Esophagus (tissue), 2 donors: ENCODE measurements around the gene IPO13. TPM values are rescaled to one million over a fixed set of nuclear protein-coding genes. Genes with fewer than 3 reads are reported as not detected.

Source experiments
- H3K27ac ChIP-seq, 2 donors: one replicate each; pipeline ENCODE4 v1.5.1; 2013; ENCODE audit warnings: low read depth in 2 of 2, mild to moderate bottlenecking in 2 of 2, inconsistent platforms in 1 of 2, low read length in 1 of 2, moderate library complexity in 1 of 2
- H3K27me3 ChIP-seq, 2 donors: one replicate each; pipeline ENCODE4 v1.6.1; 2013; ENCODE audit warnings: low read length in 2 of 2, control low read depth in 1 of 2, mild to moderate bottlenecking in 1 of 2; ENCODE audit not compliant: insufficient read depth in 2 of 2, control insufficient read depth in 1 of 2
- H3K36me3 ChIP-seq, 2 donors: one replicate each; pipeline ENCODE4 v1.6.1; 2013; ENCODE audit warnings: low read length in 1 of 2; ENCODE audit not compliant: control insufficient read depth in 2 of 2, insufficient read depth in 2 of 2
- H3K4me1 ChIP-seq, 2 donors: one replicate each; pipeline ENCODE4 v1.6.1; 2013; ENCODE audit warnings: low read length in 1 of 2; ENCODE audit not compliant: control insufficient read depth in 2 of 2, insufficient read depth in 2 of 2
- H3K4me3 ChIP-seq, 2 donors: one replicate each; pipeline ENCODE4 v1.5.1; 2013; ENCODE audit warnings: low read length in 2 of 2, mild to moderate bottlenecking in 2 of 2, low read depth in 1 of 2, moderate library complexity in 1 of 2
- H3K9me3 ChIP-seq, 2 donors: one replicate each; pipeline ENCODE4 v1.6.1; 2013; ENCODE audit warnings: mild to moderate bottlenecking in 2 of 2, low read depth in 1 of 2, low read length in 1 of 2, moderate library complexity in 1 of 2; ENCODE audit not compliant: control insufficient read depth in 2 of 2, insufficient read depth in 1 of 2
- WGBS, 2 donors: extraction: QIAGEN DNeasy Blood & Tissue Kit; methylation state at CpG; one replicate each; pipeline ENCODE4 v1.1.7; 2013; 5-methylcytosine and 5-hydroxymethylcytosine counted together
- polyA plus RNA-seq, 2 donors: library from polyadenylated mRNA; stranded (reverse); fragments of 200-250 nt; gene quantifications; one replicate each; pipeline ENCODE4 v1.2.3, GENCODE V29; 2013
- donor health status: healthy with polysubstance abuse.
- donor health status: Bipolar disorder and iron deficiency.

IPO13 gene
- polyA plus RNA-seq, 2 donors: 18.1 to 22.1 TPM

GRCh38 chr1:43990271-43991199 is 43.8 kb downstream of the IPO13 start:
- H3K4me3 ChIP-seq: peak overlapping the region; percentile 54 to 81
- H3K36me3 ChIP-seq: peaks cover 0 to 5% of the 10 kb centered on the region in 2 donors
- 70% methylated on average over 19 of the region's 19 CpGs for WGBS, 2 donors
- peak overlapping the region; percentile 71 to 81 for H3K27ac ChIP-seq
- H3K9me3 ChIP-seq: no peaks in the 10 kb centered on the region
- H3K27me3 ChIP-seq: no peaks in the 10 kb centered on the region
- peaks cover 0 to 9% of the 10 kb centered on the region in 2 donors for H3K4me1 ChIP-seq

GRCh38 chr1:43991200-43991475 is 44.4 kb downstream of the IPO13 start:
- WGBS, 2 donors: 1% methylated on average over 10 of the region's 10 CpGs
- Histone ChIP-seq H3K27ac (peak overlapping the region; percentile 71 to 81), H3K4me1 (peaks cover 3 to 9% of the 10 kb centered on the region in 2 donors), H3K27me3 (no peaks in the 10 kb centered on the region), H3K9me3 (no peaks in the 10 kb centered on the region), H3K36me3 (peaks cover 0 to 7% of the 10 kb centered on the region in 2 donors), H3K4me3 (peak overlapping the region; percentile 54 to 81)

GRCh38 chr1:43991476-43992231 is 44.9 kb downstream of the IPO13 start, which contains the start of gene CCDC24:
CCDC24 (plus strand) TSS chr1:43991599; CDS start chr1:43991879, 280 bp downstream.
- 1% methylated on average over 55 to 66 of the region's 66 CpGs for WGBS, 2 donors
- H3K27me3 ChIP-seq: no peaks in the 10 kb centered on the region
- no peaks in the 10 kb centered on the region for H3K9me3 ChIP-seq
- peaks cover 3 to 9% of the 10 kb centered on the region in 2 donors for H3K4me1 ChIP-seq
- peak within 1 kb of the TSS; percentile 54 to 81 for H3K4me3 ChIP-seq
- H3K36me3 ChIP-seq: peaks cover 0 to 7% of the 10 kb centered on the region in 2 donors
- H3K27ac ChIP-seq: peak within 1 kb of the TSS; percentile 71 to 81

- Histone ChIP-seq H3K4me3 (peak overlapping the region; percentile 54 to 81), H3K27me3 (no peaks in the 10 kb centered on the region), H3K36me3 (peaks cover 0 to 8% of the 10 kb centered on the region in 2 donors), H3K4me1 (peaks cover 3 to 9% of the 10 kb centered on the region in 2 donors), H3K9me3 (no peaks in the 10 kb centered on the region), H3K27ac (peak overlapping the region; percentile 3 to 71)
- 43 to 47% methylated on average over 11 of the region's 11 CpGs for WGBS, 2 donors
Observed at GRCh38 chr1:43992232-43992995, 45.7 kb downstream of the IPO13 start.

- WGBS, 2 donors: 89 to 94% methylated on average over 9 of the region's 9 CpGs
- Histone ChIP-seq H3K36me3 (peaks cover 0 to 14% of the 10 kb centered on the region in 2 donors), H3K27me3 (no peaks in the 10 kb centered on the region), H3K9me3 (no peaks in the 10 kb centered on the region), H3K4me1 (peaks cover 3 to 9% of the 10 kb centered on the region in 2 donors), H3K27ac (no peak overlapping the region), H3K4me3 (no peak overlapping the region)
Observed at GRCh38 chr1:43993206-43993914, 46.6 kb downstream of the IPO13 start.

GRCh38 chr1:43994071-43994470 is 47.3 kb downstream of the IPO13 start:
- H3K4me1 ChIP-seq: peaks cover 3 to 9% of the 10 kb centered on the region in 2 donors
- no peak overlapping the region for H3K4me3 ChIP-seq
- no peaks in the 10 kb centered on the region for H3K27me3 ChIP-seq
- peaks cover 0 to 14% of the 10 kb centered on the region in 2 donors for H3K36me3 ChIP-seq
- H3K9me3 ChIP-seq: no peaks in the 10 kb centered on the region
- WGBS, 2 donors: 54 to 69% methylated on average over 7 of the region's 7 CpGs
- no peak overlapping the region for H3K27ac ChIP-seq

GRCh38 chr1:43994794-43995790 is 48.3 kb downstream of the IPO13 start:
- H3K4me1 ChIP-seq: peaks cover 3 to 9% of the 10 kb centered on the region in 2 donors
- no peak overlapping the region for H3K4me3 ChIP-seq
- H3K9me3 ChIP-seq: no peaks in the 10 kb centered on the region
- no peaks in the 10 kb centered on the region for H3K27me3 ChIP-seq
- 74 to 76% methylated on average over 15 of the region's 15 CpGs for WGBS, 2 donors
- H3K36me3 ChIP-seq: peaks cover 0 to 19% of the 10 kb centered on the region in 2 donors
- H3K27ac ChIP-seq: no peak overlapping the region

GRCh38 chr1:43995984-43996732 is 49.4 kb downstream of the IPO13 start:
- Histone ChIP-seq H3K9me3 (no peaks in the 10 kb centered on the region), H3K4me1 (peaks cover 3 to 6% of the 10 kb centered on the region in 2 donors), H3K27me3 (no peaks in the 10 kb centered on the region), H3K36me3 (peaks cover 4 to 29% of the 10 kb centered on the region in 2 donors), H3K4me3 (no peak overlapping the region), H3K27ac (no peak overlapping the region)
- WGBS, 2 donors: 78 to 82% methylated on average over 20 to 21 of the region's 21 CpGs
